CD4-positive, alpha-beta T cell treated with Interferon alpha-2 for 1 hour (primary cell): Measurements from ENCODE around the gene RSKR.
A peak's percentile ranks its signal among the peaks of the same experiment; 100 is the strongest.
"Not testable (repeated sequence)": the region's sequence is repeated elsewhere in the genome, so short reads cannot be mapped to it uniquely, and the experiment has no call there.

Experiments used
- DNase-seq, 2 donors: peaks; one replicate each; pipeline ENCODE4 v3.0.0-alpha.2; 2020 to 2022

The RSKR gene, protein sequence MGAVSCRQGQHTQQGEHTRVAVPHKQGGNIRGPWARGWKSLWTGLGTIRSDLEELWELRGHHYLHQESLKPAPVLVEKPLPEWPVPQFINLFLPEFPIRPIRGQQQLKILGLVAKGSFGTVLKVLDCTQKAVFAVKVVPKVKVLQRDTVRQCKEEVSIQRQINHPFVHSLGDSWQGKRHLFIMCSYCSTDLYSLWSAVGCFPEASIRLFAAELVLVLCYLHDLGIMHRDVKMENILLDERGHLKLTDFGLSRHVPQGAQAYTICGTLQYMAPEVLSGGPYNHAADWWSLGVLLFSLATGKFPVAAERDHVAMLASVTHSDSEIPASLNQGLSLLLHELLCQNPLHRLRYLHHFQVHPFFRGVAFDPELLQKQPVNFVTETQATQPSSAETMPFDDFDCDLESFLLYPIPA

DNA sequence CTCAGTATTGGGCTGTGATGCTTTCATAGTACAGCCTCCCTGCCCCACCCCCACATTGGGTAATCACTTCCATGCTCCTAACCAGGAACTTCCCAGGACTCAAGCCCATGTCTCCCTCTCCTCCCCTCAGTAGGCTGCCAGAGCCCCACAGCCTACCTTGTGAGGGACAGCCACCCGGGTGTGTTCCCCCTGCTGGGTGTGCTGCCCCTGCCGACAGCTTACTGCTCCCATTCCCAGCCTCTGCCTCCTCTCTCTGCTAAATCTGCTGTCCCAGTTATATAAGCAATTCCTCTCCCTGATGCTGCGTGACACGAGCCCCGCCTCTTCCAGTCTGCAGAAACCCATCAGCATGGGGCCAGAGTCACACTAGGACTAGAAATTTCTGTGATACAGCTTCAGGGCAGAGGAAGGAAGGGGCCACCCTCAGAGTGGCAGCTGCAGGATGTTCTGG lies at the start of gene RSKR:
RSKR (minus strand) TSS at position 255 of the 451 bp plus-strand sequence; CDS start at position 231, 24 bp downstream.
- no peak for DNase-seq

DNA sequence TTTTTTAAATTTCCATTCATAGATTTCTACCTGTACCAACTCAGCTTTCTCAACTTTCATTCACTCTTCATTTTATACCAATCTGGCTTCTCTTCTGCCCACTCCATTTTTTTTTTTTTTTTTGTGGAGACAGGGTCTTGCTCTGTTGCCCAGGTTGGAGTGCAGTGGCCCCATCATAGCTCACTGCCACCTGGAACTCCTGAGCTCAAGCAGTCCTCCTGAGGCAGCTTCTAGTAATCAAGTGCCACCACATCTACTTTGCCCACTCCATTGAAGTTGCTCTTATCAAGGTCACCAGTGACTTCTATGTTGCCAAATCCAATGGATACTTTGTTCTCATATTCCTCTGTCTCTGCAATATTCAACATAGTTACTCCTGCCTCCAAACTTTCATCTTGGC lies 49.7 kb upstream of the RSKR start:
- no peak for DNase-seq

DNA sequence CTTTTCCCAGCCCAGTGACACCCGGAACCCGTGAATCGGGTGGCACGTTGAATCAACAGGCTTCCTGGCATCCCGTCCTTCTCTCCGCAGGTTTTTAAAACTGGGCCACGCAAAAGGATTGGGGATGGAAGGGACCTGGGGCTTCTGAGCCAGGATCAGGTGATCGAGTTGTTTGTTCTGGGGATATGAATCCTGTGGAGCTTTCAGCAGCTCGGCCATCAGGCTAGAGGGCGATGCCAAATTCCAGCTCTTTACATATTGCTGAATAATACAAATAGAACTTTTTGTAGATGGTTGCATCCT lies 48.5 kb upstream of the RSKR start:
- no peak for DNase-seq

DNA sequence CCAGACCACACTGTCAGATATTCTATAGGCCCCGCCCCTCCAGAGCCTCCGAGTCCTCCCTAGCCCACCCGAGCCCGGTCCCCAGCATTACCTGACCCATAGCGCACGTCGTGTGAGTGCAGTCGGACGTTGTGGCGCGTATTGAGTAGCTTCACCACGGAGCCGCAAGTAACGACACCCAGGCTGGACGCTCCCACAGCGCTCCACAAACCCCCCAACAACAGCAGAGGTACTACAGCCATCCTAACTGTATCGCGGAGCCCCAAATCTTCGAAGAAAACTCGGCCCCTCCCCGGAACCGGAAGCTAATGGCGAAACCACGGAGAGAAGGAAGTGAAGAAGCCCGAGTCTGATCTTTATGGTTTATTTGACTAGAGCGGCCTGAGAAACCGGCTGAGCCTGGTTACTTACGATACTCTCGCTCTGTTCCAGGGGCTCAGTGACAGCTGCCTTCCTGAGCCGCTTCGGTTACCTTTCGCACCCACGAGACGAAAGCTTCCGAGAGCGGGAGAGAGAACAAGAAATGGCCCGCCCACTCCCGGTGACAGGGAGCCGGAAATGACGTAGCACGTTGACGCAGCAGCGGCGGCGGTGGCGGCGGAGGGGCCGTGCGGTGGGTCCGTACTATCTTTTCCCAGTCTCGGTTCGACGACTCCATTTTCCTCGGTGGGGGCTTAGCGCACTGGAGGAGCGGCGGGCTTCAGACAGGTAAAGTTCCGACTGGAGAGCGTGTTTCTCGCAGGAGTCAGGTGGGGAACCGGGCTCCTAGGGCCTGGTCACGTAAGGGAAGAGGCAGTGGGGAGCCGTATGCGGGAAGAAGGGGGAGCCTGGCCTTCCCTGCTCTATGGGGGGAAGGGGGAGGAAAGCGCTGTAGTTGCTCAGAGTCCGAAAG lies 47.9 kb upstream of the RSKR start, which contains the start of the genes SDF2 and SUPT6H:
SDF2 (minus strand) TSS at position 272 of the 892 bp plus-strand sequence; CDS start at position 242, 30 bp downstream.
SUPT6H (plus strand) TSS at position 571 of the 892 bp plus-strand sequence. CDS start 11,197 bp downstream, outside the sequence.
- peak; percentile 90 to 93 for DNase-seq

DNA sequence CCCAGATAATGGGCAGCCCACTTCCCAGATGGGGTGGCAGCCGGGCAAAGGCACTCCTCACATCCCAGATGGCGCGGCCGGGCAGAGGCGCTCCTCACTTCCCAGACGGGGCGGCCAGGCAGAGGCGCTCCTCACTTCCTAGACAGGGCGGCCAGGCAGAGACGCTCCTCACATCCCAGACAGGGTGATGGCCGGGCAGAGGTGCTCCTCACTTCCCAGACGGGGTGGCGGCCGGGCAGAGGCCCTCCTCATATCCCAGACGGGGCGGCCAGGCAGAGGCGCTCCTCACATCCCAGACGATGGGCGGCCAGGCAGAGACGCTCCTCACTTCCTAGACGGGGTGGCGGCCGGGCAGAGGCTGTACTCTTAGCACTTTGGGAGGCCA lies 45.5 kb upstream of the RSKR start:
- not testable (repeated sequence) for DNase-seq

DNA sequence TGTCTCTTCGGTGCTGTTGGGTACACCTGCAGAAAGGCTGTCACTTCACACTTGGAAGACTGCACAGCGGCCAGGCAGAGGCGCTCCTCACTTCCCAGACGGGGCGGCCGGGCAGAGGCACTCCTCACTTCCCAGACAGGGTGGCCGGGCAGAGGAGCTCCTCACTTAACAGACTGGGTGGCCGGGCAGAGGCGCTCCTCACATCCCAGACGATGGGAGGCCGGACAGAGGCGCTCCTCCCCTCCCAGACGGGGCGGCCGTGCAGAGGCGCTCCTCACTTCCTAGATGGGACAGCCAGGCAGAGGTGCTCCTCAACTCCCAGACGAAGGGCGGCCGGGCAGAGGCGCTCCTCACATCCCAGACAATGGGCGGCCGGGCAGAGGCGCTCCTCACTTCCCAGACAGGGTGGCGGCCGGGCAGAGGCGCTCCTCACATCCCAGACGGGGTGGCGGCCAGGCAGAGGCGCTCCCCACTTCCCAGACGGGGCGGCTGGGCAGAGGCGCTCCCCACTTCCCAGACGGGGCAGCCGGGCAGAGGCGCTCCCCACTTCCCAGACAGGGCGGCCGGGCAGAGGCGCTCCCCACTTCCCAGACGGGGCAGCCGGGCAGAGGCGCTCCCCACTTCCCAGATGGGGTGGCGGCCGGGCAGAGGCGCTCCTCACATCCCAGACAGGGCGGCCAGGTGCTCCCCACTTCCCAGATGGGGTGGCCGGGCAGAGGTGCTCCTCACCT lies 44.9 kb upstream of the RSKR start:
- not testable (repeated sequence) for DNase-seq

DNA sequence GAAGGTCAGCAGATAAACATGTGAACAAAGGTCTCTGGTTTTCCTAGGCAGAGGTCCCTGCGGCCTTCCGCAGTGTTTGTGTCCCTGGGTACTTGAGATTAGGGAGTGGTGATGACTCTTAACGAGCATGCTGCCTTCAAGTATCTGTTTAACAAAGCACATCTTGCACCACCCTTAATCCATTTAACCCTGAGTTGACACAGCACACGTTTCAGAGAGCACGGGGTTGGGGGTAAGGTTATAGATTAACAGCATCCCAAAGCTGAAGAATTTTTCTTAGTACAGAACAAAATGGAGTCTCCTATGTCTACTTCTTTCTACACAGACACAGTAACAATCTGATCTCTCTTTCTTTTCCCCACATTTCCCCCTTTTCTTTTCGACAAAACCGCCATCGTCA lies 44.4 kb upstream of the RSKR start:
- DNase-seq = not testable (repeated sequence)

DNA sequence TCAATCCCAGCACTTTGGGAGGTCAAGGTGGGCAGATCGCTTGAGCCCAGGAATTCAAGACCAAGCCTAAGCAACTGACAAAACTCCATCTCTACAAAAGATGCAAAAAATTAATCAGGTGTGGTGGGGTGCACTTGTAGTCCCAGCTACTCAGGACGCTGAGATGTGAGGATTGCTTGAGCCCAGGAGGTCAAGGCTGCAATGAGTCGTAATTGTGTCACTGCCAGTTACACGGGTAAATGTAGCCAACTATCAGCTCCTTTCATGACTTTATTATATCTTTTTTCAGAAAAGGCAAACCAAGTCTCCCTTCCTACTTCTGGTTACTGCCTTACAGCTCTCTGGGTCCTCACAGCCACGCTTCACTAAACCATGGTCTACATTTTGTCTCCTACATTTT lies 43.8 kb upstream of the RSKR start:
- DNase-seq = no peak

DNA sequence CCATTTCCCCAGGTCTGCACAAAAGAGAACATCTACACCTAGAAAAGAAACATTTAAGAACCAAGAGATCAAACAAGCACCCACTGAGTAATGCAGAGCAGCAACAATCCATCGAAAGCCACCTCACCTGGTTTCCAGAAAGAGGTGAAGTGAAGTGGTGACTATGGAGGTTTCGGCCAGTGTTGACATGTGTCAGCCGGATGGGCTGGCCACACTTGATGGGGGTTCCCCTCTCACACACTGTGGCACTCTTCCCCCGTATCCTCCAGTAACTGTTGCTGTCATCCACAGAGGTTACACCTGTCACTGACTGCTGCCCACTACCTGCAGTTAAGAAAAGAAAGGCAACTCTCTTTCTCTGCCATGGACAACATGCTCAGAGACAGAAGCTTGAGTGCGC lies 41.2 kb upstream of the RSKR start:
- DNase-seq = no peak

DNA sequence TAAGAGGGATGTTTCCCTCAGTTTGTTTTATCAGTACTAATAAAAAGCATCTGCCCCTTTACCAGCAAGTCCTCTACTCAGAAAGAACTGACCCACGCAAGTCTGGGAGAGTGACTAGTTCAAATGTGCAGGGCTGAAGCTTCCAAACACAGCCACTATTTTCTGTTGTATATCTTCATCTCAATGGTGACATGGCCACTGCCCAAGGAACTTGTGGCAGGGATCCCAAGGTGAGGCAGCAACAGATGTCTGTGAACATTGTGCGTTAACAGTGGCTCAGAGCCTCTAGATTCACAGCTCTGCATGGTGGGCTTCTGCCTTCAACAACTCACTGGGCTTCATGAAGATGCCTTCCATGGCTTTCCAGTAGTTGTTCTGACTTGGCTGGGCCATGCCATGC lies 34.7 kb upstream of the RSKR start:
- no peak for DNase-seq

DNA sequence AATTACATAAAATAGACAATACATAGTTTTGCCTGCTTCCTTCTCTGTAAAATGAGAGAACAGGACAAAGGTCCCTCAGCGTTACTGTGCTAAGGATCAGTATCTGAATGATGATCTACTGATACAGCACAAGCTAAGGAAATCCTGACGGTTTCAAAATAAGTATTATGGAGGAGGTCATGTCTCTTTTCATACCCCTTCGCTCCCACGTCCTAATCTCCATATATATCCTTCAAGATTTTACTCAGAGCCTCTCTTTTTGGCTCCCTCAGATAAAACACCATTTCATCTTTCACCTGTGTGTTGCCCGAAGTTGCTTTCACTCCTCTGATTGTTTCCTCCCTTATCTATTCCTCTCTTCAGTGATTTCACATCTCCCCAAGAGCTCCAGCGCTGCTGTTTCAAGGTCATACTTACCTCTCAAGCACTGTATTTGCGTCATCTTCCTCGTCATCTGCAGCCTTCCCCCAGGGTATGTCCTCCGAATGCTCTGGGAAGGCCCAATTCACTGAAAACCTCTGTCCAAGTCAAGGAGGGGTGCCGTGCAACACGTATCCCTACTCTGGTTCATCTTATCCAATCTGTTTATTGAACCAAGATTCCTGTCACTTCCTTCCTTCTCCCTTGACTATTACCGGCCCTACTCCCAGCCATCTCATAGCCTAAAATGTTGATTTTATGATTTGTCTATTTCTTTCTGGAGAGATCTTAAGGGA lies 32.2 kb upstream of the RSKR start:
- peak in 1 of 2 donors; percentile 10 for DNase-seq

DNA sequence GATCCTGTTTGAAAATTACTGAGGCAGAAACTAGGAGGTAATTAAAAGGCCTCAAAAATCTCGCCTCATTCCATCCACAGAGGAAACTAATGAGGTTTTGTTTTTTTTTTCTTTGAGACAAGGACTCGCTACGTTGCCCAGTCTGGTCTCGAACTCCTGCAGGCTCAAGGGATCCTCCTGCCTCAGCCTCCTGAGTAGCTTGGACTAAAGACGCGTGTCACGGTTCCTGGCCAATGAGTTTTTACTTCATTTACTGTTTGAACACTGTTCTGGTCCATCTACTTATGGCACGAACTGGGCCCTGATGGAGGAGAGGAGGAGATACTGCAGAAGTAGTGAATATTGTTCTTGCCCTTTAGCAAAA lies 31.6 kb upstream of the RSKR start:
- no peak for DNase-seq

DNA sequence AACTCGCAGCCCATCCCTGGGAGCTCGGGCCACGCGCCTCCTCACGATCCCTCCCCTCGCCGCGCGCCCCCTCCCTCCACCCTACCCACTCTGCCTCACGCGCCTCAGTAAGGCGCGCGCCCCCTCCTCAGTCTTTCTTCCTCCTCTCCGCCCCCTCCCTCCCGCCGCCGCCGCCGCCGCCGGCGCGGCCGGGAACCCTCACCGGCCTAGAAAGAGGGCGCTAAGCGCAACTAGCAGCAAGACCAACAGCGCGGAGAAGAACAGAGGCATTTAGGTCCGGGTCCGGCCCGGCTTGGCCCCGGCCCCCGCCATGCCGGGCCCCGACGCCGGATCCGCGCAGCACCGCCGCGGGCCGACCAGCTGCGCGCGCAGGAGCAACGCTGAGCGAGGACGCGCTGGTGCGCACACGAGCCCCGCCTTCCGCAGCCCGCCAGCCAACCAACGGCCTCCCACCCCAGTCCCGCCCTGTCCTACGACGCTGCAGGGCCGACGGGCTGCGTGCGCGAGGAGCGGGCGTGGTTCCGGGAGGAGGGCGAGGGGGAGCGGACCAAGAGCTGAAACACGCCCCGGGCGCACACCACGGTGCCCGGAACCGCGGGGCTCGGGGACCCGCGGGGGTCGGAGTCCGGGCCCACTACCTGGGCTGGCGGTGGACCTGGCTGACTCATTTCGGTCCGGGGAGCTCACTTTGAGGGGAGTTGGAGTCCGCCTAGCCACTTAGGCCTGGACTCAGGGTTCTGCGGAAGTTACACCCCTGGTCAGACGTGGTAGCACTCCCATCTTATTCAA lies 31.0 kb upstream of the RSKR start, which contains the start of gene BLTP2:
BLTP2 (minus strand) TSS at position 372 of the 789 bp plus-strand sequence; CDS start at position 270, 102 bp downstream.
- peak; percentile 95 to 96 for DNase-seq

DNA sequence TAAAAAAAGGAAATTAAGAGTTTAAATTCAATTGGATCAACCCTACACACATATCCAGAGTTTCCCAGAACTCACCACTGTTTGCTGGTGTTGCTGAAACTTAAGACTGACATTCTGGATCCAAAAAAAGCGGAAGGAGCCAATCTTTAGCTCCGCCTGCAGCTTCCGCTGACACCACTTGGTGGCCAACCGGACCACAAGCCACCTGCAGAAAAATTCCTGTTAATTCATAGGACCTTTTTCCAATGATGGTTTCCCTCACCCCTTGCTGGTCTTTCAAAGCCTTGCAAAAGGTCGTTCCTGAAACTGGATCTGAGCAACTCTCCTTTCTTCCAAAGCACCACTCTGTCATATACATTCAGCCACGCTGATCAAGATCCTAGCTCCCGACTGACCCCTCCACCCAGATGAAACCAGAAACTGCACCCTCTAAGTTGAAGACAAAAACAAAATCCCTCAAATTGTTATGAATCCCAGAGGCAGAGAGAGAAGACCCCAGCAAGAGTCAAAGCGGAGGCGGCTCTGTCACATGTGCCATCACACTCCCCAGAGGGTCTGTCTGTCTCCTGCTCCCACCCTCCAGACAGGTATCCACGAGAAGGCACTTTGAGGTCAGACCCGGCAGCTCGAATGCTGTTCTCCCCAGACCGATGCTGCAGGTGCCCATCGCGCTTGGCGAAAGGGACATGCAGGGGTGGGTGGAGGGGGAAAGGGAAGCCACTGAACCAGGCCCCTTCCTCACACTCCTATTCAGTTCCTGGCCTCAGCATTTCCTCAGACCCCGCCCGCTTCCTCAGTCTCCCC lies 30.2 kb upstream of the RSKR start:
- DNase-seq = peak; percentile 35 to 41

DNA sequence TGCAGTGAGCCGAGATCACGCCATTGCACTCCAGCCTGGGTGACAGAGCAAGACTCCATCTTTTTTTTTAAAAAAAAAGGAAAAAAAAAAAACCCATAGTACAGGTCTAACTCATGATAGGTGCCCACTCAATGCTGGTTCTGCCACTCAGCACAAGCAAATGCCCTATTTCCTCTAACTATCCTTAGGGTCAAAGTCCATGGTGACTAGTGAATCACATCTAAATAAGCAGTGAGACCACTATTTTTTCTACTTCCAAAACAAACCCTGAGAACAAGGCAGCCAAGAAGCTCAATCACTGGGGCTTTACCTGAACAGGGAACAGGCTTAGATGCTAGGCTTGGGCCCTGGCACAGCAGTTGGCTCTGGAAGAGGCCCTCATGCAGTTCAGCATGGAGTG lies 27.6 kb upstream of the RSKR start:
- no peak for DNase-seq

DNA sequence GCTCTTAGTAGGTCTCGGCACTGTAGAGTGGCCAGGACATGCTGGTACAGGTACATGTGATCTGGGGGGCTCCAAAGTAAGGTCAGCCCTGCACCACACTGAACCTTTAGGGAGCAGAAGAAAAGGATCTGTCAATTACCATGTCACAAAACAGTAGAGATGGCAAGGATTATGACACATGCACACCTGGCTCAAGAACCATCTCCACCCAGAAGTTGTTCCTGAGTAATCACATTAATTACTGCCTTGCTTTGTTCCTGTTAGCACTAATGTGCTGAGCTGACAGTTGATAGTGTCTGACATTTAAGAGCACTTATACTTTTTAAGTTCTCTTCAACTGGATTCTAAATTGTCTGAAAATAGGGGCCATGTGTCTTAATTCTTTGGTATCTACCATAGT lies 21.5 kb upstream of the RSKR start:
- DNase-seq = no peak

DNA sequence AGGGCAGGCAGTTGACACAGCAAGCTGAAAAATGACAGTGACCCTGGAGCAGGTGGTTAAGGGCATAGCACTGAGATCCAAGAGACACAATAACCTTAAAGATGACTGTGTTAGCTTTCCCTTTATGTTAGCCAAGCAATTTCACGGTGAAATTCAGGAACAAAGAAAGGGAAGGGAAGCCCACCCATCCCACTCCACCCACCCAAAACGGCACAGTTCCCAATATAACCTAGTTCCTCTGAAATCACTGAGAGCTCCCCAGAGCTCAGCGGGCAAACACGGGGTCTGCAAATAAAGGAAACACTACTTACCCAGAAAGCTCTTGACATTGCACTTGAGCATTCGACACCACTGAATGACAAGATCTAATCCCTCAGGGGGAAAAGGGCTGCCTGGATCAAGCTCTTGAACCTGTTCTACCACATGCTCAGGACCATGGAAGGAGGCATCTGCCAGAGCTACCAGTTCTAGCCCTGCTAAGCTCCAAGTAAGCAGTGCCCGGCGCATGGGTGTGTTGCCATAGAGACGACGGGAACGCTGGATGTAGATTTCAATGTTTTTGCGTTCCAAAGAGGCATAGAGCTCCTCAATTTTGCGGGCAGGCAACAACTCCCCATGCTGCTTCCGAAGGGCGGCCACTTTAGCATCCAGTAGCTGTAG lies 20.4 kb upstream of the RSKR start:
- no peak for DNase-seq

DNA sequence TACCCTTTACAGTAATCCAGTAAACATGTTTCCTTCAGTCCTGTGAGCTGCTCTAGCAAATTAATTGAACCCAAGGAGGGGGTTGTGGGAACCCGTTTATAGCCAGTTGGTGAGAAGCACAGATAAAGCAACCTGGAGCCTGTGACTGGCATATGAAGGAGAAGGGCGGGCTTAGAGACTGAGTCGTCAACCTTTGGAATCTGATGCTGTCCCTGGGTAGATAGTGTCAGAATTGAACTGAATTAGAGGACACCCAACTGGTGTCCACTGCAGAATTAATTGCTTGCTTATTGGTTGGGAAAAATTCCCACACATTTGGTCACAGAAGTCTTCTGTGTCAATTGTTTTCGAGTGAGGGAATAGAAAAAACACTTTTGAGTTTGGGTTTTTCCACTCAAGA lies 12.8 kb upstream of the RSKR start:
- DNase-seq = no peak

DNA sequence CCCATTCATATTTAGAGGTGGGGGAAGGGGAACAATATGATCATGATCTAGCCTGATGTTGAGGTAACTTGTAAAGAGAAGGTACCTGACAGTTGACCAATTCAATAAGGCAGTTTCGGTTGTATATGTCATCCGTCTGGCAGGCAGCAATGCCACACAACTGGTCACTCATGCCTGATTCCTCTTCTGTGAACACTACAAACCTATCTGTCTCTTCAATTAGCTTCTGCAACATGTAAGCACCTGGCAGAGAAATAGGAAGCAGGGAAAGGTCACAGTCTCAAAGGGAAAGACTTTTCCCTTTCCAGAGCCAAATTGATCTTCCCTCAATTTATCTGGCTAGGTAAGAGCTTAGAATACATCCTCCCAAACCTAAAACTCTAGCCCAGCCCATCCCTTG lies 10.2 kb upstream of the RSKR start:
- no peak for DNase-seq

DNA sequence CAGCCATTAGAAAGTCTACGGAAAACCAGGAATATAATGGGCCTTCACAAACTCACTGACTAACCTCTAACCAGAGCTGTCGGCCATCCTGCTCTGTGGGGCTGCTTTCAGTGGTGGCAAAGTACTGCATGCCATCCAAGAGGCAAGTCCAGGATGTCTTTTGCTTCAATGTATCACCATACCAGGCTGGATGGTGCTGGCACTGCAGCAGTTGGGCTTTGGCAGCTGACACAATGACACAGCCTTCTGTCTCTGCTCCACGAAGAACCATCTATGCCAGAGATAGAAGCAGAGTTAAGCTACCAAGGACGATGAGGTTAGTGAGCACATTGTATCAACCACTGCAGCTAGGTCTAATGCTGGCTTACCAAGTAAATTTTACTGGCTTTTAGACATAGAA lies 9.7 kb upstream of the RSKR start:
- no peak for DNase-seq
